Measurements from ENCODE around the gene ZNF880. TPM values are rescaled to one million over a fixed set of nuclear protein-coding genes. Genes with fewer than 3 reads are reported as not detected.

ZNF880 gene
- 50.3 and 65.8 TPM in 2 replicates for polyA plus RNA-seq

GRCh38 chr19:52369559-52370340 is at the start of gene ZNF880:
TSS of gene ZNF880 (plus strand) at chr19:52369923. CDS start at chr19:52369966, 43 bp downstream.

GRCh38 chr19:52336117-52336790 is 33.5 kb upstream of the ZNF880 start, which contains the start of gene ZNF610:
TSS of gene ZNF610 (plus strand) at chr19:52336243. CDS start at chr19:52349173, 12,930 bp downstream.

GRCh38 chr19:52397310-52398080 is 27.8 kb downstream of the ZNF880 start, which contains the start of gene ZNF528:
TSS of gene ZNF528 (plus strand) at chr19:52397849. CDS start at chr19:52402014, 4,165 bp downstream.

GRCh38 chr19:52428937-52429336 is 59.2 kb downstream of the ZNF880 start, which contains the start of gene ZNF534:
TSS of gene ZNF534 (plus strand) at chr19:52429148. CDS start at chr19:52431475, 2,327 bp downstream.

Other genes with a start within 250 kb of the ZNF880 start
- gene ZNF616, start 230.0 kb upstream of the ZNF880 start, polyA plus RNA-seq = 3.1 and 8.1 TPM in 2 replicates
- gene ZNF836, start 198.3 kb upstream of the ZNF880 start, polyA plus RNA-seq = 12.4 and 18.1 TPM in 2 replicates
- 326 and 447 TPM in 2 replicates for gene PPP2R1A, start 179.9 kb upstream of the ZNF880 start, polyA plus RNA-seq
- gene ZNF766, start 100.3 kb upstream of the ZNF880 start, polyA plus RNA-seq = 2.4 and 11.6 TPM in 2 replicates
- 3.7 and 10.3 TPM in 2 replicates for gene ZNF480, start 72.8 kb upstream of the ZNF880 start, polyA plus RNA-seq
- gene ZNF610, start 33.7 kb upstream of the ZNF880 start, polyA plus RNA-seq = 11.7 and 17.8 TPM in 2 replicates
- 16.5 and 41.8 TPM in 2 replicates for gene ZNF528, start 27.9 kb downstream of the ZNF880 start, polyA plus RNA-seq
- 0.73 and 0.85 TPM in 2 replicates for gene ZNF534, start 59.2 kb downstream of the ZNF880 start, polyA plus RNA-seq
- 3.5 and 4.1 TPM in 2 replicates for gene ZNF578, start 83.6 kb downstream of the ZNF880 start, polyA plus RNA-seq
- gene ZNF808, start 157.7 kb downstream of the ZNF880 start, polyA plus RNA-seq = 13.8 and 17.9 TPM in 2 replicates
- 2.8 and 6.1 TPM in 2 replicates for gene ZNF701, start 200.4 kb downstream of the ZNF880 start, polyA plus RNA-seq

All from Purkinje cell (primary cell).